Adrenal gland (tissue), 12 donors: ENCODE measurements around the gene TNKS1BP1. TPM values are rescaled to one million over a fixed set of nuclear protein-coding genes. Genes with fewer than 3 reads are reported as not detected.

Experiments used
- DNase-seq, 7 donors: peaks; one replicate each; pipeline ENCODE4 v3.0.0-alpha.2; 2019 to 2020
- H3K27ac ChIP-seq, 5 donors: fragments of 200-600 bp; sonication (generic) in 4 of 5; 1 replicate in 3 of 5; 2 replicates in 2 of 5; pipeline versions ENCODE4 v1.5.1 to v1.8.0; 2016 to 2020; ENCODE audit warnings: mild to moderate bottlenecking in 1 of 5
- H3K27me3 ChIP-seq: fragments of 200-600 bp; 2 replicates; pipeline ENCODE4 v1.8.0; 2021
- H3K36me3 ChIP-seq, 2 donors: fragments of 200-600 bp; replicated peaks in 1 of 2; 1 replicate in 1 of 2; 2 replicates in 1 of 2; pipeline versions ENCODE4 v1.5.1 to v1.8.0; 2018 to 2022
- H3K4me1 ChIP-seq, 2 donors: fragments of 200-600 bp; replicated peaks in 1 of 2; 1 replicate in 1 of 2; 2 replicates in 1 of 2; pipeline versions ENCODE4 v1.5.1 to v1.8.0; 2018 to 2021
- H3K4me3 ChIP-seq, 4 donors: fragments of 200-600 bp; sonication (generic) in 3 of 4; one replicate each; pipeline ENCODE4 v1.5.1; 2016 to 2018
- H3K9me3 ChIP-seq, 3 donors: fragments of 200-600 bp; sonication (generic) in 1 of 3; replicated peaks in 1 of 3; 1 replicate in 2 of 3; 2 replicates in 1 of 3; pipeline versions ENCODE4 v1.5.1 to v1.8.0; 2016 to 2021
- CTCF ChIP-seq, 6 experiments: fragments of 450-650 bp in 4 of 6; fragments of 200-600 bp in 2 of 6; sonication (generic) in 1 of 6; IDR thresholded peaks; 1 replicate in 5 of 6; 2 replicates in 1 of 6; pipeline versions ENCODE4 v1.5.1 to v1.8.0; 2016 to 2021; ENCODE audit warnings: antibody characterized with exemption in 6 of 6, mild to moderate bottlenecking in 2 of 6, moderate library complexity in 1 of 6
- POLR2A ChIP-seq, 2 donors: fragments of 450-650 bp; IDR thresholded peaks; one replicate each; pipeline ENCODE4 v1.6.1; 2017; ENCODE audit warnings: antibody characterized with exemption in 2 of 2, mild to moderate bottlenecking in 2 of 2, moderate library complexity in 1 of 2
- WGBS, 4 donors: extraction: QIAGEN DNeasy Blood & Tissue Kit in 2 of 4; methylation state at CpG; one replicate each; pipeline versions ENCODE4 v1.1.5 to v1.1.7; 2013 to 2017; 5-methylcytosine and 5-hydroxymethylcytosine counted together
- intact Hi-C, 2 donors: fragments of 100-400 bp; cut with DNase I; formaldehyde crosslinking; loops; one replicate each; pipeline versions ENCODE4 v1.14.1 to v1.15.0; 2022 to 2023
- polyA plus RNA-seq, 3 donors: library from polyadenylated mRNA; stranded (reverse); fragments of 200-250 nt in 2 of 3; fragments of 350-450 nt in 1 of 3; fragmentation: Illumina TruSeq in 1 of 3; extraction: RNeasy Lipid Tissue Mini Kit (QIAGEN cat#74804) in 1 of 3; gene quantifications; one replicate each; pipeline ENCODE4 v1.2.3, GENCODE V29; 2013 to 2014
- total RNA-seq, 9 donors: library from RNA; depleted of rRNA in 4 of 9; stranded (reverse); fragments of >200 nt in 4 of 9; fragments of 120-200 nt in 1 of 9; fragmentation: NEBNext Ultra II Directional in 1 of 9; extraction: Animal tissue kit (Norgen Biotek cat#: 25700) in 1 of 9; gene quantifications; one replicate each; pipeline versions ENCODE4 v1.1.0 to v1.2.4, GENCODE V29; 2013 to 2023
- donor health status: healthy with polysubstance abuse.
- donor health status: Bipolar disorder and iron deficiency.
- donor health status: DM: yes; HTN: yes; CAD: no.
- donor health status: DM: no; HTN: no; CAD: no.
- donor health status: DM: no; HTN: no; CAD: no.
- donor health status: DM: yes; HTN: yes; CAD: no.

The TNKS1BP1 gene
- total and polyA plus RNA-seq, 12 donors = 24.5 to 338 (median 140) TPM

GRCh38 chr11:57370251-57370650 is 45.5 kb upstream of the TNKS1BP1 start:
- Histone ChIP-seq H3K27me3 (no peaks in the 10 kb centered on the region), H3K4me3 (no peak overlapping the region), H3K36me3 (no peaks in the 10 kb centered on the region), H3K4me1 (no peaks in the 10 kb centered on the region), H3K27ac (no peak overlapping the region), H3K9me3 (no peaks in the 10 kb centered on the region)
- no peak for TF ChIP-seq POLR2A (IDR thresholded peaks at IDR 0.05)
- TF ChIP-seq CTCF (IDR thresholded peaks at IDR 0.05) = no peak
- WGBS, 4 donors = 87 to 95% (median 91%) methylated on average over 7 of the region's 7 CpGs
- no peak for DNase-seq
- intact Hi-C loops = no loop called here

GRCh38 chr11:57368845-57369232 is 44.1 kb upstream of the TNKS1BP1 start:
- H3K27me3 ChIP-seq = no peaks in the 10 kb centered on the region
- intact Hi-C loops = no loop called here
- no peaks in the 10 kb centered on the region for H3K9me3 ChIP-seq
- 66 to 75% (median 70%) methylated on average over 5 of the region's 5 CpGs for WGBS, 4 donors
- TF ChIP-seq CTCF (IDR thresholded peaks at IDR 0.05) (no peak), POLR2A (IDR thresholded peaks at IDR 0.05) (no peak)
- no peaks in the 10 kb centered on the region for H3K36me3 ChIP-seq
- H3K4me3 ChIP-seq = no peak overlapping the region
- no peak for DNase-seq
- no peak overlapping the region for H3K27ac ChIP-seq
- no peaks in the 10 kb centered on the region for H3K4me1 ChIP-seq

GRCh38 chr11:57368106-57368844 is 43.5 kb upstream of the TNKS1BP1 start:
- TF ChIP-seq POLR2A (IDR thresholded peaks at IDR 0.05) (no peak), CTCF (IDR thresholded peaks at IDR 0.05) (no peak)

GRCh38 chr11:57364851-57365660 is 40.3 kb upstream of the TNKS1BP1 start:
- Histone ChIP-seq H3K27ac (no peak overlapping the region), H3K4me3 (no peak overlapping the region), H3K4me1 (no peaks in the 10 kb centered on the region), H3K27me3 (no peaks in the 10 kb centered on the region), H3K9me3 (no peaks in the 10 kb centered on the region), H3K36me3 (no peaks in the 10 kb centered on the region)
- DNase-seq = no peak
- no peak for TF ChIP-seq CTCF (IDR thresholded peaks at IDR 0.05)
- no peak for TF ChIP-seq POLR2A (IDR thresholded peaks at IDR 0.05)
- intact Hi-C loops = no loop called here
- 78 to 83% (median 81%) methylated on average over 9 of the region's 9 CpGs for WGBS, 4 donors

More at GRCh38 chr11:57368106-57368844, 43.5 kb upstream of the TNKS1BP1 start:
- H3K27me3 ChIP-seq = no peaks in the 10 kb centered on the region
- H3K4me3 ChIP-seq = no peak overlapping the region
- H3K4me1 ChIP-seq = no peaks in the 10 kb centered on the region
- H3K9me3 ChIP-seq = no peaks in the 10 kb centered on the region
- intact Hi-C loops = no loop called here
- no peaks in the 10 kb centered on the region for H3K36me3 ChIP-seq
- DNase-seq = no peak
- 64 to 75% (median 70%) methylated on average over 17 to 19 of the region's 19 CpGs for WGBS, 4 donors
- H3K27ac ChIP-seq = no peak overlapping the region
